ENCODE data around the gene NUP133. TPM values are rescaled to one million over a fixed set of nuclear protein-coding genes. Genes with fewer than 3 reads are reported as not detected.

Gene NUP133
- 35.8 TPM for total RNA-seq

DNA sequence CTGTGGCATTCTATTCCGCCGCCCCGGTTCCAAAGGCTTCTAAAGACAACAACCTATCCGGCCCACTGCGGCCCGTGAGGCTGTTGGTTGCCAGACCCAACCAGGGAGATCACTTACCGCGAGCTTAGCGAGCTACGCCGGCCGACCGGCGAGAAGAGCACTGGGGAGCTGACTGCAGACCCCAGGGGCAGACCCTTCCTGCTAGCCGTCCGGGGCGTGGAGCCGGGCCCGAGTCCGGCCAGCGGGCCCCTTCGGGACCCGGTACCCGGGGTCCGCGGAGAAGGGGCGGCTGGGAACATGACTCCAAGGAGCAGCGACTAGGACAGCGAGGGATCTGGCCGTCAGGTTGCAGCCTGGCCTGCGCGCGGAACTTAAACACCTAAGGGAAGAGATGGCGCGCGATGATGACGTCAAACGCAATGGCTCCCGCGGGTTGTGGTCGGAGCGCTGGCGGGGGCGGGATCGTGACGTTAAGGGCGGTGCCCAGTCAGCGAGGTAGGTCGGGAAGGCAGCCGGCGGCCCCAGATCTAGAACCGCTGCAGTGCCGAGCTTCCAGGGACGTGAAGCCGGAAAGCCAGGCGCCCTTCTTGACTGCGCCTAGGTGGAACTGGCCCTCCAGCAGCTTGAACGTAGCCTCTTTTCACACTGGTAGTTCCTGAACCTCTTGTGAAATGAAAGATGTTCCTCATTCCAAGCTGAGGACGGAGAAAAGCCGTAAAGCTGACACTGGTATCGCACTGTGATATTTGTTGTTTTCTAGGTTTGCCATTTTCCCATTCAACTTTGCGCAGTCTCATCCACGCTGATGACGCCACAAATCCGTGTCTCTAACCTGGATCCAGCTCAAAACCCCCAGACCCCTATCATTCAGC, at the start of gene NUP133:
TSS of gene NUP133 (minus strand) at position 391 of the 872 bp plus-strand sequence. CDS start at position 299, 92 bp downstream.
- DNase-seq (ENCODE audit: low spot score) (peak; percentile 100), ATAC-seq (peak; percentile 99)
- intact Hi-C loops (cut with DNase I) = no loop called here

GRCh38 chr1:229557200-229557850, 49.2 kb upstream of the NUP133 start:
- intact Hi-C loops (cut with DNase I) = no loop called here
- DNase-seq (ENCODE audit: low spot score) (no peak), ATAC-seq (no peak)

DNA sequence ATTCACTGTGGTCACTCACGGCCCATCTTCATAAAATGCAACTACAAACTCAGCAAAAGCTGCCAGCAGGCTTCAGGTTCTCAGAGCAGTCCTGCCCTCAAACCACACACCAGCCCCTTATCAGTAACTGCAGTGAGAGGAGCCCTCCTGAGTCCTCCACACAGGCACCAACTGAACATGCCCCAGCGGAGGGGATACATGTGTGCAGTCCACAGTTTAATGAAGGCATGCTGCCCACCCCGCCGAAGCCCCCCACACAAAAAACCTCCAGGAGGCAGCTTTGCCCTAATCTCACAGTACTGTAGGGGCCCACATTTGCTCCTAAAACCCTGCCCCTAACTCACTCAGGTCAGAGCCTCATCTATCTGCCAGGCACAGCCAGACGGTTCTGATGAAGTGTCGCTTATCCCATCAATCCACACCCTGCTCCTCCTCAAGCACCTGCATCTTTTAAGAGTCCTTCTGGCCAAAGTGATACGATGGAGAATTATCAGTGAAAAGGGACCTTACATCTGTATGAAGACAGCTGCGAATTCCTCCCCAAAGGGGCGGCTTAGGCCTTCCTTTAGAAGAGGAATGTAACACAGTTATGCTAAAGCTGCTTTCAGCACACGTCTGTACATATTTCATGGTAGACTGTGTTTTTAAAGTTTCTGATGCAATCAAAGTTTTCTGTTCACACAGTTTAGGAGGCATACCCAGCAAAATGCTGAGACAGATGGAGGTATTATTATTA, 46.9 kb upstream of the NUP133 start:
- no peak for ATAC-seq
- DNase-seq (ENCODE audit: low spot score) = no peak
- intact Hi-C loops (cut with DNase I) = no loop called here

DNA sequence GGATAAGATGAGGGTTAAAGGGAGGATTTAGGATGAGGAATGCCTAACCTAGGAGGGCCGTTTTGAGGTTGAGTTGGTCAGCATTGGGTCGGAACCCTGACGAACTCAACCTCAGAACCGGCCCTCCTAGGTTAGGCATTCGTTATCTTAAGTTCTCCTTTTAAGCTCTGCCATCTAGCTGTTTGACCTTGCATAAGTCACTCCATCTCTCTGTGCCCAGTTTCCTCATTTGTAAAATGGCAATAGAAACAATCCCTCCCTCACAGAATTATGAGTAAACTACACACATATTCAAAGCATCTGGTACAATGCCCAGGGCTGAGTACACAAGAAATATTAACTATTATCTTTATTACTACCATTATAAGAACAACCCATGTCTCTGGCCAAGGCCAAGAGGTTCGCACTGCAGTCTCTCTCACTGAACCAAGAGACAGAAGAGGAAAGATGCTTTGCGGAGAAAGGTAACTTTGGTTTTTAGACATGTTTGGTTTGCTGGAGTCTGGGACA, 45.5 kb upstream of the NUP133 start:
- no peak for ATAC-seq
- DNase-seq (ENCODE audit: low spot score) = no peak

DNA sequence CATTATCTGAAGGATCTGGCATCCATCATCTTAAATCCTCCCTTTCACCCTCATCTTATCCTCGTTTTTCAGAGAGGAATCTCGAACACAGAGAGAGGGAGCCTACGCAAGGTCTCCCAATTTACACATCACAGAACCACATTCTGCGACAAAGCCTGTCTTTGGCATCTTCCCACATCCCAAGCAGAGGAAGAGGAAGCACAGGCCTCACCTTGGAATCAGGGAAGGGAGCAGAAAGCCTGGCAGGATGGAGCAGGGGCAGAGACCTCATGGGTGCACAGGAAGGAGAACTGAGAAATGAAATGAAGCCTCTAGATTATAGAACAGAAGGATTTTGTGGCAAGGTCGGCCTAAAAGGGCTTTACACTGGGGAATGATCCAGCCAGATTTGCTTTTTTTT, 44.6 kb upstream of the NUP133 start:
- intact Hi-C loops (cut with DNase I) = no loop called here
- no peak for DNase-seq (ENCODE audit: low spot score)

More for the DNA sequence above, 45.5 kb upstream of the NUP133 start:
- intact Hi-C loops (cut with DNase I) = no loop called here

DNA sequence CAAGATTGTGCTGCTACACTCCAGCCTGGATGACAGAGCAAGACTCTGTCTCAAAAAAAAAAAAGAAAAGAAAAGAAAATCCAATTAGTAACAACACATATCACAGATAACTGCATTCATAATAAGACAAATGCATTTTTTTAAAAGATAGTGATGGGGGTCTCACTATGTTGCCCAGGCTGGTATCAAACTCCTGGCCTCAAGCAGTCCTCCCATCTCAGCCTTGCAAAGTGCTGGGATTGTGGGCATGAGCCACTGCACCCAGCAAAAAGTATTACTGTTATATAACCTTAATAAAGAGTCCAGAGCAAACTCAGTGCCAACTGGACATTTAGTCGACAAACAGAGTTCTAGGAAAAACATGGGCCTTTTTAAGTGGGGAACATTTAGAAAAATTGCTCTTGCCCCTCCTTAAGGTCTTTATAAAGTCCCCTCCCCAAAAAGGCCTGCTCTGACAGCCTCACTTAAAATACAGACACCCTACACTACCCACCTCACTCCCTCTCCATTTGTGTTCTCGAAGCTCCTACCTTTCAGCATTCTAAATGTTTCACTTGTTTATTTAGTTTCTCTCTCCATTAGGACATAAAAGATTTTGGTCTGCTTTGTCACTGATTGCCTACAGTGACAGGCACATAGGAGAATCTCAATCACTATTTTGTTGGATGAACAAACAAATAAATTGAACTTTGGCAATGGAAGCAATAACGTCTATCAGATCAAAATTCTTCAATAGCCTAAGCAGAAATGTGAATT, 42.8 kb upstream of the NUP133 start:
- DNase-seq (ENCODE audit: low spot score) = no peak
- intact Hi-C loops (cut with DNase I) = no loop called here
- no peak for ATAC-seq

More for the DNA sequence above, 44.6 kb upstream of the NUP133 start:
- no peak for ATAC-seq

GRCh38 chr1:229547542-229547941, 39.4 kb upstream of the NUP133 start:
- no peak for ATAC-seq
- intact Hi-C loops (cut with DNase I) = no loop called here

DNA sequence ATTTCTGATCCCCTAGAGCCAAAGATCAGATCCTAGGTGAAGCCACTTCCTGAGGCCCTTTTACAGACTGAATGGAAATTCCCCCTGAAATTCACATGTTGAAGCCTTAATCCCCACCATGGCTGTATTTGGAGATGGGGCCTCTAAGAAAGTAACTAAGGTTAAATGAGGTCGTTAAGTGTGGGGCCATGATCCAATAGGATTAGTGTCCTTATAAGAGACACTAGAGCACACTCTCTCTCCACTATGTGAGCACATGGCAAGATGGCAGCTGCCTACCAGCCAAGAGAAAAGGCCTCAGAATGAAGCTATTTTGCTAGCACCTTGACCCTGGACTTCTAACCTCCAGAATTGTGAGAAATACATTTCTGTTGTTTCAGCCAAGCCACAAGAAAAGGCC, 36.4 kb upstream of the NUP133 start:
- DNase-seq (ENCODE audit: low spot score) (no peak), ATAC-seq (no peak)
- intact Hi-C loops (cut with DNase I) = no loop called here

More at GRCh38 chr1:229547542-229547941, 39.4 kb upstream of the NUP133 start:
- no peak for DNase-seq (ENCODE audit: low spot score)

DNA sequence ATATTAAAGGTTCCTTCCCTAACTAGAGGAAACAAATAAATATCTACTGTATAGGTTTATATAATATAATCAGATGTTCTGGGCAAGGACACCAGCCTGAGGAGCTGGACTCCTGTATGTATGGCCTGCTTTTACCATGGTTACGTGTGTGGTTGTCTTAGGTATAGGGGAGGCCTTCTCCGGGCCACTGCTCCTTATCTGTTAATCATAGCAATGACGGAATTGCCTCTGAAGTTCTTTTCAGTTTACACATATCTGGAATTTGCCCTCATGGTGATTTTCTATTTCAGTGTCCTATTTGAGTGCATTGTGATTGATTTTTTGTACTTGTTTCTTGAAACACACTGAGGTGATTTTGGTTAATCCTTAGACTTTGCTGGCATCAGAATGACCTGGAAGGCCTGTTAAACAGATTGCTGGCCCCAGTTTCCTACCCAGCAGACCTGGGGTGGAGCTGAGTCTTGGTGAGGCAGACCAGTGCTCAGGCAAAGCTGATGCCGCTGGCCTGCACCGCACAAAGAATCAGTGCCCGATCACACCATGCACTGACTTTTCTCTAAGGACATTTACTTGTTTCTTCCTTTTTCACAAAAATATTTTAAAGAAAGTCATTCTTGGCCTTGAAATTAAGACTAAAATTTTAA, 31.8 kb upstream of the NUP133 start:
- intact Hi-C loops (cut with DNase I) = no loop called here
- no peak for ATAC-seq
- no peak for DNase-seq (ENCODE audit: low spot score)

GRCh38 chr1:229538945-229539344, 30.8 kb upstream of the NUP133 start:
- DNase-seq (ENCODE audit: low spot score) = no peak
- intact Hi-C loops (cut with DNase I) = no loop called here
- ATAC-seq = no peak

DNA sequence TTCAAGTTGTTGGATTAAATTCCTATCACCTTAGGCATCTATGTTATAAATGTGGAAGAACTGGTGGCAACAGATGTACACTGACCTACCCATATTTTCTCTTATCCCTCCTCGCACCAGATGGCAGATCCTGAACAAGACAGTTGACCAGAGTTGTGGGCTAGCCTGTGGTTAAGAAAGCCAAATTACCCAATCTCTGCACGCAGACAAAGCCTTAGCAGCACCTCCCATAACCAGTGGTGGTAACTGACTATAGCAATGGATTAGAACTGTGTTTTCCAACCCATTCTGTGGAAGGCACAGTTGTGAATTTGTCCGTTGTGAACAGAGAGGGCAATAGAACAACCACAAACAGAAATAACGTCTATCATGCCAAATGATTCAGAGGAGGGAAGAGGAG, 29.8 kb upstream of the NUP133 start:
- ATAC-seq (no peak), DNase-seq (ENCODE audit: low spot score) (no peak)
- intact Hi-C loops (cut with DNase I) = no loop called here

DNA sequence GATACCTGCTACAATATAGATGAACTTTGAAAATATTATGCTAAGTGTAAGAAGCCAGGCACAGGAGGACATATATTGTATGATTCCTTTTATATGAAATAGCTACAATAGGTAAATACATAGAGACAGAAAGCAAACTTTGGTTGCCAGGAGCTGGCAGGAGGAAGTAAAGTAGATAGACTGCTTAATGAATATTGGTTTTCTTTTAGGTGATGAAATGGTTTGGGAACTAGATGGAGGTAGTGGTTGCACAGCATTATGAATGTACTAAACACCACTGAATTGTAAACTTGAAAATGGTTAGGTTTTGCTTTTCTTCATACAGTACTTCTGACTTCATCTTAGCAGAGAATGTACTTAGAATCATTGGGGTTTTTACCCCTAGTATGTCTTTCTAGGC, 28.8 kb upstream of the NUP133 start:
- DNase-seq (ENCODE audit: low spot score) = no peak
- ATAC-seq = no peak
- intact Hi-C loops (cut with DNase I) = no loop called here

GRCh38 chr1:229535230-229535629, 27.1 kb upstream of the NUP133 start:
- DNase-seq (ENCODE audit: low spot score) (no peak), ATAC-seq (no peak)
- intact Hi-C loops (cut with DNase I) = no loop called here

- intact Hi-C loops (cut with DNase I) = no loop called here
- ATAC-seq = no peak
- DNase-seq (ENCODE audit: low spot score) = no peak
Measured at GRCh38 chr1:229531326-229531725, 23.2 kb upstream of the NUP133 start.

DNA sequence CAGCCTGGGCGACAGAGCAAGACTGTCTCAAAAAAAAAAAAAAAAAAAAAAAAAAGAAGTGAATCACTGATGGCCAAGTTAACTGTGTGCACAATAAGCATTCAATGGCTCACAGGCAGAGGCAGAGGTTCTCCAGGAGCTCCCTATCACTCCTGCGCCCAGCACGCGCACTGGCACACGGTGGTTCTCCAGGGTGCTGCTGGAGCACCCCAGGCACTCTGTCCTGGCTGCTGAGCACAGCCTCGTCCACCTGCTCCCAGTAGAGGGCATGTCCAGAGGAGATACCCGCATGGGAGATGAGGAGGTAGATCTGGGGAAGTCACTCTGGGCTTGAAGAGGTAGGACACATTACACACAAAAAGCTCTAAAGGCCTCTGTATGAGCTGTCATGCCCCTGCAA, 21.5 kb upstream of the NUP133 start:
- ATAC-seq (no peak), DNase-seq (ENCODE audit: low spot score) (no peak)
- intact Hi-C loops (cut with DNase I) = no loop called here

DNA sequence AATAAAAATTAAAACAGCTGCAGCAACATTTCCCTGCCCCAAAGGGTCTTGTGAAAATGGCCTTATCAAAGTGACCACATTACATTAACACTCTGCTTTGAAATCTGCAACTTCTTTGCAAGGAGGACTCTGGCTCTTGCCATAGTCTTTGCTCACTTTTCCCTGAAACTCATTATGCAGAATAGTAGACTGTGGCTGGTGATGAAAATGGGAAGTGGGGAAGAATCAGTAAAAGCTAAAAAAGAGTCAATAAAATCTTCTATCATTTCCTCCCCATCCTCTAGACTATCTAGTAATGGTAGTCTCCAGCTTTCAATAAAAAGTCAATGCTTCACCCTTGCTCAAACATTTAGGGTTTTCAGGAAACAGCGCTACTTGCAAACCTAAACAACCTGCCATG, 18.6 kb upstream of the NUP133 start:
- no peak for ATAC-seq
- intact Hi-C loops (cut with DNase I) = no loop called here
- no peak for DNase-seq (ENCODE audit: low spot score)

DNA sequence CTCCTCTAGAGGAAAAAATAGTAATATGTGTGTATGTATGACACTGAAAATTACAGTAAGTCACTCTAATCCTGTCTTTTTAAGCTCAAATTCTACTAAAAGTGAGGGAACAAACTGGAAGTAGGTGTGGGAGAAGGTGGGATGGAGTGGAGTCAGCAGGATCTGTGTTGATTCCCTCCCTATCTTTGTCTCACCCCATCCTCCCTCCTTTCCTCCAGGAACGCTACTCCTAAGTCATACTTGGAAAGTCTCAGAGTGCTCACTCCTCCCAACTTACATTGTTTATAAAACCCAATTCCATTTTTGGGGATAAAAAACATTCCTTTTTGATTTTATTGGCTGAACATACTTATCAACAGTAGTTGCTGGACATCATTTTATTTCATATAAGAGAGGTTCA, 14.9 kb upstream of the NUP133 start:
- intact Hi-C loops (cut with DNase I) = no loop called here

GRCh38 chr1:229514578-229515275, 6.6 kb upstream of the NUP133 start:
- intact Hi-C loops (cut with DNase I) = loop anchor here (10.0 kb wide), 1 partner anchor 250 kb away; no protein-coding TSS in a partner anchor
- peak; percentile 94 for ATAC-seq
- DNase-seq (ENCODE audit: low spot score) = peak; percentile 74

More for the DNA sequence above, 14.9 kb upstream of the NUP133 start:
- ATAC-seq (no peak), DNase-seq (ENCODE audit: low spot score) (no peak)
